Measurements from ENCODE around the gene SLC50A1.

DNA sequence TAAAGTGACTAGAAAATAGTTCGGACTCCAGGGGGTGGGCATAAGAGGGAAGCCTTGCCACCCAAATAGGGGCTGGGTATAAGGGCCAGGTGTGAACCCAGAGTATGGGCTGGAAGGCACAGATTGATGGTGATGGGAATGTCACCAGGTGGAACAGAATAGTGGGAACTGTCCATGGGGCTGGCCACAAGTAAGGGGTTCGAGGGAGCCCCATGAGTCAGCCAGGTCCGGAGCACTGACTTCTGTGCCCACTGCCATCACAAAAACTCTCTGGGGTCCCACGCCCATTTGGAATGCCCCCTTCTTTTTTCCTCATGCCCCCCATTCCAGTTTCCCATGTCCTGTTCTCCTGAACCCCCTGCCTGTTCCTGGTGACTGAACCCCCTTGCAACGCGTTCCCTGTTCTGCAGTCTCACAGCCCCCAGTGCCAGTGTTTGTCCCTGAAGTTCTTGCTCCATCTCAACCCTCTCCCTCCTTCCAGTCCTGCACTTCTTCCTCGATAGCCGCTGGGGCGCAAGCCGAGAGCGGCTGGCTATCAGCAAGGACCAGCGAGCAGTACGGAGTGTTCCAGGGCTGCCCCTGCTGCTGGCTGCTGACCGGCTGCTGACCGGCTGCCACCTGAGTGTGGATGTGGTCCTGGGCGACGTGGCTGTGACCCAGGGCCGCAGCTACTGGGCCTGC lies 45.9 kb downstream of the SLC50A1 start:
- TF ChIP-seq CTCF (IDR thresholded peaks at IDR 0.05; ENCODE audit: insufficient read depth, low read length, poor library complexity, severe bottlenecking) (no peak), EZH2phosphoT487 (conservative IDR thresholded peaks at IDR 0.05; ENCODE audit: low read length) (no peak)
